Thyroid gland (tissue), 4 donors: ENCODE data around the gene ASB4. TPM values are rescaled to one million over a fixed set of nuclear protein-coding genes. Genes with fewer than 3 reads are reported as not detected.

ENCODE experiments used
- DNase-seq, 2 donors: peaks; one replicate each; pipeline ENCODE4 v3.0.0-alpha.2; 2019
- H3K27ac ChIP-seq, 3 donors: fragments of 200-600 bp; sonication (generic); 1 replicate in 2 of 3; 2 replicates in 1 of 3; pipeline ENCODE4 v1.5.1; 2016 to 2019; ENCODE audit warnings: mild to moderate bottlenecking in 1 of 3, moderate library complexity in 1 of 3
- H3K27me3 ChIP-seq: fragments of 200-600 bp; sonication (generic); one replicate; pipeline ENCODE4 v1.5.1; 2019
- H3K36me3 ChIP-seq, 2 donors: fragments of 200-600 bp; sonication (generic); one replicate each; pipeline ENCODE4 v1.5.1; 2016 to 2019
- H3K4me1 ChIP-seq, 2 donors: fragments of 200-600 bp; sonication (generic); one replicate each; pipeline ENCODE4 v1.5.1; 2017 to 2019
- H3K4me3 ChIP-seq, 3 donors: fragments of 200-600 bp; sonication (generic); replicated peaks in 1 of 3; 1 replicate in 2 of 3; 2 replicates in 1 of 3; pipeline ENCODE4 v1.5.1; 2016; ENCODE audit warnings: mild to moderate bottlenecking in 1 of 3
- H3K9me3 ChIP-seq: fragments of 200-600 bp; sonication (generic); one replicate; pipeline ENCODE4 v1.5.1; 2017
- POLR2A ChIP-seq, 2 donors: fragments of 450-650 bp; IDR thresholded peaks; one replicate each; pipeline ENCODE4 v1.6.1; 2017; ENCODE audit warnings: antibody characterized with exemption in 2 of 2, mild to moderate bottlenecking in 2 of 2, moderate library complexity in 1 of 2
- WGBS, 2 donors: methylation state at CpG; one replicate each; pipeline ENCODE4 v1.1.5; 2017; 5-methylcytosine and 5-hydroxymethylcytosine counted together
- intact Hi-C: fragments of 100-400 bp; cut with DNase I; formaldehyde crosslinking; loops from one replicate; pipeline ENCODE4 v1.15.1; 2023
- total RNA-seq, 4 donors: library from RNA; depleted of rRNA; stranded (reverse); fragments of >200 nt; gene quantifications; one replicate each; pipeline ENCODE4 v1.2.3, GENCODE V29; 2016
- TF ChIP-seq, protein P1 (sequence below), 6 experiments: fragments of 200-600 bp in 3 of 6; fragments of 450-650 bp in 3 of 6; sonication (generic) in 3 of 6; IDR thresholded peaks; one replicate each; pipeline ENCODE4 v1.5.1; 2016 to 2019; ENCODE audit warnings: antibody characterized with exemption in 6 of 6, mild to moderate bottlenecking in 2 of 6, inconsistent platforms in 1 of 6, moderate library complexity in 1 of 6

ASB4 gene
- total RNA-seq = under 1 TPM in 1 of 4 donors, not detected in 3; 0.22 TPM

DNA sequence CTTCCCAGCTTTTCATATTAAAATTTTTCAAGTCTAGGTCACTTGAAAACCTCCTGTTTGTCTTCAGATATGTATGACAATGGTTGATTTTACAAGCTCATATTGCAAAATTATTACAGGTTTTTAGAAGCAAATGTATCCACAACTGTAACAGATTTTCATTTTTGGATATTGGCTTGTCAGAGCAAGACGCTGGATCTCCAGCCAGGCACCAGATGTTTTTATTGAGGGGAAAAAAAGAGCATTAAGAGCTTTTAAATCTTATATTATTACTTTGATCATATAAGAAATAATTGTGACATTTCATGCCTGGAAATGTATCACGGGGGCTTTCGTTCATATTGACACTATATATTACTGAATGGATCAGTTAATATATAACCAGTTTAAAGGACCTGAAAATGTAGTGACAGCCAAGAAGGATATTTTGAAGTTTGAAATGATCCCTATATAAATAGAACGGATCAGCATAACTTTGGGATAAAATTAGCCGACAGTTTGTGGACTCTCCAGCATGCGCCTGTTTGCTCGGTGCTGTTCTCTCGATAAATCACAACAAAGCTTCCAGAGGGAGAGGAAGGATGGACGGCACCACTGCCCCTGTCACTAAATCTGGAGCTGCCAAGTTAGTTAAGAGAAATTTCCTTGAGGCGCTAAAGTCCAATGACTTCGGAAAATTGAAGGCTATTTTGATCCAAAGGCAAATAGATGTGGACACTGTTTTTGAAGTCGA, at the start of gene ASB4:
Gene ASB4, plus strand, starts transcription at position 553 of the 733 bp plus-strand sequence. Its CDS starts 29 bp downstream, at position 582.
- intact Hi-C loops = no loop called here
- 87 to 88% methylated on average over 12 of the region's 12 CpGs for WGBS, 2 donors
- Histone ChIP-seq H3K4me3 (no peak within 1 kb of the TSS), H3K27ac (no peak within 1 kb of the TSS), H3K9me3 (no peaks in the 10 kb centered on the region), H3K27me3 (no peaks in the 10 kb centered on the region), H3K36me3 (no peaks in the 10 kb centered on the region), H3K4me1 (no peaks in the 10 kb centered on the region)
- DNase-seq = no peak
- TF ChIP-seq, protein P1, sequence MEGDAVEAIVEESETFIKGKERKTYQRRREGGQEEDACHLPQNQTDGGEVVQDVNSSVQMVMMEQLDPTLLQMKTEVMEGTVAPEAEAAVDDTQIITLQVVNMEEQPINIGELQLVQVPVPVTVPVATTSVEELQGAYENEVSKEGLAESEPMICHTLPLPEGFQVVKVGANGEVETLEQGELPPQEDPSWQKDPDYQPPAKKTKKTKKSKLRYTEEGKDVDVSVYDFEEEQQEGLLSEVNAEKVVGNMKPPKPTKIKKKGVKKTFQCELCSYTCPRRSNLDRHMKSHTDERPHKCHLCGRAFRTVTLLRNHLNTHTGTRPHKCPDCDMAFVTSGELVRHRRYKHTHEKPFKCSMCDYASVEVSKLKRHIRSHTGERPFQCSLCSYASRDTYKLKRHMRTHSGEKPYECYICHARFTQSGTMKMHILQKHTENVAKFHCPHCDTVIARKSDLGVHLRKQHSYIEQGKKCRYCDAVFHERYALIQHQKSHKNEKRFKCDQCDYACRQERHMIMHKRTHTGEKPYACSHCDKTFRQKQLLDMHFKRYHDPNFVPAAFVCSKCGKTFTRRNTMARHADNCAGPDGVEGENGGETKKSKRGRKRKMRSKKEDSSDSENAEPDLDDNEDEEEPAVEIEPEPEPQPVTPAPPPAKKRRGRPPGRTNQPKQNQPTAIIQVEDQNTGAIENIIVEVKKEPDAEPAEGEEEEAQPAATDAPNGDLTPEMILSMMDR (IDR thresholded peaks at IDR 0.05) = no peak
- no peak for TF ChIP-seq POLR2A (IDR thresholded peaks at IDR 0.05)

DNA sequence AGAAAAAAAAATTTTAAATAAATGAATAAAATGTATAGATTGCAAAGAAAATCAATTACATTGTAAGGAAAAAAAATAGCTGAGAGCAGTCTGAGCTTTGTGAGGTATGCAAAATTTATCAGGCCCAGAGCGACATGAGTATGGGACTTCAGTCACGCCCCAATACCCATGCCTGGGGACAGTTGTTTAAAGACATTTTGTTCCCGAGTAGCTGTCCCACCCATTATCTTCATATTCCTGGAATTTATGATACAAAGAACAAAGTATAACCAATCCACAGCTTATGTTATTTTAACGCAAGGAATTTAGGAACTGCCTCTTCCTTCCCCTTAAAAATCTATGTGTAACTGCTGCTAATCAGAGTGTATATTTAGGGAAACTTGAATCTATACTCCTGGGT, 49.3 kb upstream of the ASB4 start:
- no peak for DNase-seq
- intact Hi-C loops = no loop called here
- TF ChIP-seq, protein P1 (IDR thresholded peaks at IDR 0.05) = no peak
- no peak for TF ChIP-seq POLR2A (IDR thresholded peaks at IDR 0.05)
- no peaks in the 10 kb centered on the region for H3K9me3 ChIP-seq
- no peak overlapping the region for H3K4me3 ChIP-seq
- no peaks in the 10 kb centered on the region for H3K4me1 ChIP-seq
- WGBS, 2 donors = 80 to 85% methylated on average over 4 of the region's 4 CpGs
- H3K27me3 ChIP-seq = no peaks in the 10 kb centered on the region
- H3K36me3 ChIP-seq = no peaks in the 10 kb centered on the region
- H3K27ac ChIP-seq = no peak overlapping the region

GRCh38 chr7:95440394-95441038, 45.2 kb upstream of the ASB4 start:
- DNase-seq = no peak
- WGBS, 2 donors = 91 to 99% methylated on average over 3 of the region's 3 CpGs
- no peaks in the 10 kb centered on the region for H3K9me3 ChIP-seq
- TF ChIP-seq, protein P1 (IDR thresholded peaks at IDR 0.05) = no peak
- TF ChIP-seq POLR2A (IDR thresholded peaks at IDR 0.05) = no peak
- no peaks in the 10 kb centered on the region for H3K27me3 ChIP-seq
- H3K27ac ChIP-seq = no peak overlapping the region
- no peak overlapping the region for H3K4me3 ChIP-seq
- intact Hi-C loops = no loop called here
- H3K36me3 ChIP-seq = no peaks in the 10 kb centered on the region
- no peaks in the 10 kb centered on the region for H3K4me1 ChIP-seq

DNA sequence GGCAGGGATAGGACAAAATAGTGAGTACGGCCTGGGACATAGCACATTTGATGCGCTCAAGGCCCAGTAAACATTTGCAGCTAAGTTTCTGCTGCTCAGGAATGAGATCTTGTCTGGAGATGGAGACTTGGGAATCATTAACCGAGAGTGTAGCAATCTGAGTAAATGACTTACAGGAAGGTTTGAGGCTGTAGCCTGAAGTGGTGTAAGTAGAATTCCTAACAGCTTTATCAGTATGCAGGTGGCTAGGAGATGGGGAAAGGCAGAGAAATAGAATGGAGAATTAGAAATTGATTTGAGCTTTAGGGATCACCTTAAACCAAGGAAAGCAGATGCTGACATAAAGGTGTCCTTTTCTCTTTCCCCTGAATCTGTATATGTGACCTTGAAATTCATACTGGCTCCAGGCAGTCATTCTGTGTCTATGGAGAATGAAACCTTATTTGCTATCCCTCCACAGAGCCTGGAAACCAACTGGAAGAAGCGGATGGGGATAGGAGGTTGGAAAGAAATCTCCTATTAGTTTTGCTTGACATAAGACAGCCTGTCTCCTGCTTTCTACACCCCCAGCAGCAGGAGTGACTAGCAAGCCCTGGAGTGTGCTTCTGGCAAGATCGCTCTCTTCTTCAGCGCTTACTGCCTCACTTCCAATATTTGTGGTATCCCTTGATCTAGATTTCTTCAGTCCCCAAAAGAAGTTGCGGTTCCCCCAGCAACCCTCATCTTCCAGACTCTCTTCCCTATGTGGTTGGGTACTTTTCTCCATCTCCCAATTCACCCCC, 44.5 kb upstream of the ASB4 start:
- no peak overlapping the region for H3K4me3 ChIP-seq
- TF ChIP-seq, protein P1 (IDR thresholded peaks at IDR 0.05) = no peak
- TF ChIP-seq POLR2A (IDR thresholded peaks at IDR 0.05) = no peak
- 76 to 77% methylated on average over 7 of the region's 7 CpGs for WGBS, 2 donors
- intact Hi-C loops = no loop called here
- H3K27ac ChIP-seq = no peak overlapping the region
- H3K4me1 ChIP-seq = no peaks in the 10 kb centered on the region
- no peak for DNase-seq
- no peaks in the 10 kb centered on the region for H3K36me3 ChIP-seq
- H3K27me3 ChIP-seq = no peaks in the 10 kb centered on the region
- H3K9me3 ChIP-seq = no peaks in the 10 kb centered on the region
